Activated B cell treated with CpG ODN at 0.5 μM for 24 hours (primary cell): Measurements from ENCODE around the gene HDAC9. TPM values are rescaled to one million over a fixed set of nuclear protein-coding genes. Genes with fewer than 3 reads are reported as not detected.

Experiments used
- ATAC-seq: fragments of 200-7000 bp; cut with Tn5 transposase; one replicate; pipeline ENCODE4 v1.10.0; 2021; ENCODE audit warnings: low read depth, mild to moderate bottlenecking, moderate library complexity
- CTCF ChIA-PET: fragments of 350-600 bp; sonication (Branson Sonifier 250); formaldehyde crosslinking; loops from one replicate; lab custom pipeline; 2021; ENCODE audit warnings: antibody characterized with exemption; lab: Charles Lee
- POLR2A ChIA-PET: fragments of 350-600 bp; sonication (Branson Sonifier 250); formaldehyde crosslinking; loops from one replicate; lab custom pipeline; 2021; ENCODE audit warnings: antibody characterized with exemption; lab: Charles Lee
- DNase-seq: peaks from one replicate; pipeline ENCODE4 v3.0.0; 2022
- H3K27ac Mint-ChIP-seq: one replicate; pipeline ENCODE4 v1.8.0; 2020; ENCODE audit warnings: mixed read lengths
- H3K27me3 Mint-ChIP-seq: one replicate; pipeline ENCODE4 v1.8.0; 2021; ENCODE audit warnings: mixed read lengths
- H3K36me3 Mint-ChIP-seq: one replicate; pipeline ENCODE4 v1.8.0; 2021; ENCODE audit warnings: low read depth, mixed read lengths
- H3K4me1 Mint-ChIP-seq: one replicate; pipeline ENCODE4 v1.8.0; 2021; ENCODE audit warnings: mixed read lengths
- H3K4me3 Mint-ChIP-seq: one replicate; pipeline ENCODE4 v1.8.0; 2020; ENCODE audit warnings: mild to moderate bottlenecking, mixed read lengths
- H3K9me3 Mint-ChIP-seq: one replicate; pipeline ENCODE4 v1.8.0; 2020; ENCODE audit warnings: mixed read lengths
- intact Hi-C: fragments of 100-400 bp; cut with micrococcal nuclease; formaldehyde crosslinking; loops from one replicate; pipeline ENCODE4 v1.15.1; 2024
- total RNA-seq: library from RNA; stranded (reverse); gene quantifications from 2 replicates; pipeline ENCODE4 v1.2.3, GENCODE V29; 2022
- TF ChIP-seq, protein P1 (sequence below): fragments of 200-600 bp; IDR thresholded peaks from one replicate; pipeline ENCODE4 v1.8.0; 2022; ENCODE audit warnings: antibody characterized with exemption, mild to moderate bottlenecking

The HDAC9 gene
- total RNA-seq, 1 donor from 2014 or later, result 149 TPM

DNA sequence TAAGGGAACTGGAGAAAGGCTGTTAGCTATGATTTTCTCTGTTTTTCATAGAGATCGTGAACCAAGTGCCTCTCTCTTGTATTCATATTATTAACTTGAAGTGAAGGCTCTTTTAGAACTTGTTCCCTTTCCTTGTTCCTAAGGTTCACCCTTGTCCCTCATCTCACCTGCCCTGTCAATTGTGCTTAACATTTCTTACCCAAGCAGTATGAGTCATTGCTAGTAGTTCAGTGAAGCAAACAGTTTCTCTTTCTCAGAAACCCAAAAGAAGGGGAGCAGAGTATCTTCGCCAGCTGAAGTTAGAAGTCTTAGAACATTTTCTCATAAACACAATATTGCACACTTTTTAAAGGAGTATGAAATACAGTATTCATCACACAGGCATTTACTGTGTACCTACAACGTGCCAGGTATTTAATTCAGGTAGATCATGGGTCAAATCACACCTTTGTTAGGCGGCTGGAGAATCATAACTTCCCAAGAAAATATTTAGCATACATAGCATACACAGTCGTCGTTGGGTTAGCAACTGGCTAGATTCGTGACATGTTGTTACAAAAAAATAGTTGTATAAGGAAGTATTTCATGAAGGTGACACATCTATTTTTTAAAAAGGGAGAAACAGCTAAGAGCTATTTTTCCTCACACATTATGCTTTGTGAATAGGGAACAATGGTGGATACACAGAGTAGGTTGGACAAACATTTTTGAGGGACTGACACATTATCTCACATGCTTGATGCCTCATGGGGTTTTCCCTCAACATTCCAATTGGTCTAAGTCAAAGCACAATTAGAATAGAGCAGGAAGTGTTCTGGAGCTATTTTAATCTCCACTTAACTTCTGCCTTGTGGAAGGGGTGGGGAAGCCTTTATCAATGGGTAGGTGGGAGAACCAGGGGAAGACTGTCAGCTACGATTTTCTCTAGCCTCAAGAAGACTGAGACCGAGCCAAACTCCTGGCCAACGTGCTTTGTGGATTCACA lies 13.2 kb downstream of the HDAC9 start:
- CTCF ChIA-PET, result interaction anchor here (0.7 to 3.5 kb wide), 14 partner anchors 9 to 155 kb away, joined by 3 to 24 read pairs (median 4); partner anchors contain the start of gene HDAC9
- TF ChIP-seq, protein P1, sequence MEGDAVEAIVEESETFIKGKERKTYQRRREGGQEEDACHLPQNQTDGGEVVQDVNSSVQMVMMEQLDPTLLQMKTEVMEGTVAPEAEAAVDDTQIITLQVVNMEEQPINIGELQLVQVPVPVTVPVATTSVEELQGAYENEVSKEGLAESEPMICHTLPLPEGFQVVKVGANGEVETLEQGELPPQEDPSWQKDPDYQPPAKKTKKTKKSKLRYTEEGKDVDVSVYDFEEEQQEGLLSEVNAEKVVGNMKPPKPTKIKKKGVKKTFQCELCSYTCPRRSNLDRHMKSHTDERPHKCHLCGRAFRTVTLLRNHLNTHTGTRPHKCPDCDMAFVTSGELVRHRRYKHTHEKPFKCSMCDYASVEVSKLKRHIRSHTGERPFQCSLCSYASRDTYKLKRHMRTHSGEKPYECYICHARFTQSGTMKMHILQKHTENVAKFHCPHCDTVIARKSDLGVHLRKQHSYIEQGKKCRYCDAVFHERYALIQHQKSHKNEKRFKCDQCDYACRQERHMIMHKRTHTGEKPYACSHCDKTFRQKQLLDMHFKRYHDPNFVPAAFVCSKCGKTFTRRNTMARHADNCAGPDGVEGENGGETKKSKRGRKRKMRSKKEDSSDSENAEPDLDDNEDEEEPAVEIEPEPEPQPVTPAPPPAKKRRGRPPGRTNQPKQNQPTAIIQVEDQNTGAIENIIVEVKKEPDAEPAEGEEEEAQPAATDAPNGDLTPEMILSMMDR, result no peak
- Mint-ChIP-seq H3K4me3 (peak overlapping the region; percentile 82), H3K27me3 (no peaks in the 10 kb centered on the region), H3K27ac (peak overlapping the region; percentile 99), H3K36me3 (peaks cover 14% of the 10 kb centered on the region), H3K4me1 (peaks cover 89% of the 10 kb centered on the region), H3K9me3 (no peaks in the 10 kb centered on the region)
- DNase-seq (no peak), ATAC-seq (peak; percentile 74)
- POLR2A ChIA-PET, result interaction anchor here (0.8 to 8.1 kb wide), 16 partner anchors 8 to 151 kb away, joined by 3 to 139 read pairs (median 10); partner anchors contain the start of gene HDAC9
- intact Hi-C loops, result loop anchor here (1.0 to 10.0 kb wide), 7 partner anchors 12 to 1754 kb away; partner anchors contain the start of genes HDAC9 and TSPAN13

- peaks cover 84% of the 10 kb centered on the region for H3K4me1 Mint-ChIP-seq
These were observed 13.9 kb downstream of the HDAC9 start for GRCh38 chr7:18509481-18509880.

GRCh38 chr7:18511351-18512140 lies 16.0 kb downstream of the HDAC9 start:
- Mint-ChIP-seq H3K4me1 (peaks cover 72% of the 10 kb centered on the region), H3K27me3 (no peaks in the 10 kb centered on the region), H3K27ac (peak overlapping the region; percentile 41), H3K9me3 (no peaks in the 10 kb centered on the region), H3K4me3 (peak overlapping the region; percentile 28), H3K36me3 (peaks cover 17% of the 10 kb centered on the region)
- TF ChIP-seq, protein P1, result no peak
- DNase-seq, result no peak
- ATAC-seq, result no peak
- CTCF ChIA-PET, result no interaction called here
- POLR2A ChIA-PET, result no interaction called here
- intact Hi-C loops, result no loop called here

More at GRCh38 chr7:18509481-18509880, 13.9 kb downstream of the HDAC9 start:
- intact Hi-C loops, result loop anchor here (1.0 to 10.0 kb wide), 6 partner anchors 11 to 1755 kb away; partner anchors contain the start of gene TSPAN13
- H3K36me3 Mint-ChIP-seq, result peaks cover 13% of the 10 kb centered on the region
- TF ChIP-seq, protein P1, result no peak
- peak overlapping the region; percentile 99 for H3K27ac Mint-ChIP-seq
- H3K4me3 Mint-ChIP-seq, result peak overlapping the region; percentile 82
- no peaks in the 10 kb centered on the region for H3K27me3 Mint-ChIP-seq
- POLR2A ChIA-PET, result interaction anchor here (1.0 to 8.1 kb wide), 14 partner anchors 9 to 152 kb away, joined by 3 to 139 read pairs (median 12); partner anchors contain the start of gene HDAC9
- DNase-seq, result no peak
- peak; percentile 33 for ATAC-seq
- CTCF ChIA-PET, result interaction anchor here (1.1 to 3.5 kb wide), 8 partner anchors 8 to 154 kb away, joined by 3 to 24 read pairs (median 6); partner anchors contain the start of gene HDAC9
- no peaks in the 10 kb centered on the region for H3K9me3 Mint-ChIP-seq

DNA sequence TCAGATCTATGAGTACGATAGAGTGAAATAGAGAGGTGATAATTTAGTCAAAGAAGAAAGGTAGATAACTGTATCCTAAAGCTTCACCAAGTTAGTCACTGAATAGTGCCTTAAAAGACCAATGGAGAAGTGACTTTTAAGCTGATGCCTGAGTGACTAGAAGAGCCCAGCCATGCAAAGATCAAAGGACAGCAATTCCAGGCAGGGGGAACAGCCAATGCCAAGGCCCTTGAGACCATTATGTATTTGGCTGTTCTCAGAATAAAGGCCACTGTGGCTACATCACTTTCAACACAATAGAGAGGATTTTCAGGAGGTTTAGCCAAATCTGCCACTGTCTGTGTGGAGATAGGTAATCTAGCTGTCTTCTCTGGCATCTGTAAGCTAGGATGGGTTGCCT lies 17.8 kb downstream of the HDAC9 start:
- Mint-ChIP-seq H3K9me3 (no peaks in the 10 kb centered on the region), H3K27ac (peak overlapping the region; percentile 73), H3K27me3 (no peaks in the 10 kb centered on the region), H3K4me3 (peak overlapping the region; percentile 12), H3K36me3 (peaks cover 24% of the 10 kb centered on the region), H3K4me1 (peaks cover 75% of the 10 kb centered on the region)
- DNase-seq (no peak), ATAC-seq (no peak)
- intact Hi-C loops, result no loop called here
- ChIA-PET POLR2A (interaction anchor here (0.6 to 2.4 kb wide), 6 partner anchors 15 to 67 kb away, joined by 3 to 11 read pairs (median 4); partner anchors contain the start of gene HDAC9), CTCF (interaction anchor here (1.0 to 1.9 kb wide), 2 partner anchors 15 to 58 kb away, joined by 4 to 6 read pairs; no protein-coding TSS in a partner anchor)
- TF ChIP-seq, protein P1, result no peak
